IPS-18a (cell line): Measurements from ENCODE around the gene SLC9C1.

Source experiments
- H3K27ac ChIP-seq: one replicate; pipeline ENCODE4 v1.5.1; 2013; ENCODE audit warnings: low read length
- H3K27me3 ChIP-seq: one replicate; pipeline ENCODE4 v1.6.1; 2013; ENCODE audit warnings: mild to moderate bottlenecking, low read length; ENCODE audit not compliant: control insufficient read depth, insufficient read depth
- H3K36me3 ChIP-seq: one replicate; pipeline ENCODE4 v1.6.1; 2013; ENCODE audit warnings: low read depth, low read length; ENCODE audit not compliant: control insufficient read depth
- H3K4me1 ChIP-seq: one replicate; pipeline ENCODE4 v1.6.1; 2013; ENCODE audit warnings: low read depth, low read length; ENCODE audit not compliant: control insufficient read depth
- H3K4me3 ChIP-seq: one replicate; pipeline ENCODE4 v1.5.1; 2013; ENCODE audit warnings: low read length
- H3K9ac ChIP-seq: one replicate; pipeline ENCODE4 v1.6.1; 2013; ENCODE audit warnings: mild to moderate bottlenecking, low read length, moderate library complexity
- H3K9me3 ChIP-seq: one replicate; pipeline ENCODE4 v1.6.1; 2013; ENCODE audit warnings: low read depth, low read length; ENCODE audit not compliant: control insufficient read depth

SLC9C1 gene

DNA sequence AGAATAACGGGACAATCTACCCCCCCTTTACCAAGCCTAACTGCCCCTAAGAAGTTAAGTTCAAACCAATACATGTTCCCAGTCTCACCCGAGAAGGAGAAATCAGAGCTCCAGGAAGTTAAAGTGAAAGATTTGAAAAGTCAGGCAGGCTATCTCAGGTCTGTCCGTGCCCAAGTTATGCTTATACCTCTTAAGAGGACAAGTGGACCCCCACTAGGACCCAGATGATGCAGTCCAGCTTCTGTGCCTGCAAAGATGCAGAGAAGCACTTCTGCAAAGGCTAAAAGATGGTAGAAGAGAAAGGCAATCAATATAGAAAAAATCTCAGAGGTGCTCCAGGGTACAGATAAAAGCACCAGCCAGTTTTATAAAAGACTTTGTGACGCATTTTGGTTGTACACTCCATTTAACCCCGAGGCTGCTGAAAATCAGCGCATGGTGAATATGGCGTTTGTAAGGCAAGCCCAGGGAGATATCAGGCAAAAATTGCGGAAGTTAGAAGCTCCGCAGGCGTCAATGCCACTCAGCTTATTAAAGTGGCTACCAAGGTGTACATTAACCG lies 9.8 kb upstream of the SLC9C1 start:
- H3K9me3 ChIP-seq, result peaks cover 4% of the 10 kb centered on the region
- peak overlapping the region; percentile 68 for H3K9ac ChIP-seq
- no peaks in the 10 kb centered on the region for H3K36me3 ChIP-seq
- H3K4me3 ChIP-seq, result peak overlapping the region; percentile 64
- H3K27me3 ChIP-seq, result no peaks in the 10 kb centered on the region
- H3K4me1 ChIP-seq, result peaks cover 37% of the 10 kb centered on the region
- peak overlapping the region; percentile 71 for H3K27ac ChIP-seq

DNA sequence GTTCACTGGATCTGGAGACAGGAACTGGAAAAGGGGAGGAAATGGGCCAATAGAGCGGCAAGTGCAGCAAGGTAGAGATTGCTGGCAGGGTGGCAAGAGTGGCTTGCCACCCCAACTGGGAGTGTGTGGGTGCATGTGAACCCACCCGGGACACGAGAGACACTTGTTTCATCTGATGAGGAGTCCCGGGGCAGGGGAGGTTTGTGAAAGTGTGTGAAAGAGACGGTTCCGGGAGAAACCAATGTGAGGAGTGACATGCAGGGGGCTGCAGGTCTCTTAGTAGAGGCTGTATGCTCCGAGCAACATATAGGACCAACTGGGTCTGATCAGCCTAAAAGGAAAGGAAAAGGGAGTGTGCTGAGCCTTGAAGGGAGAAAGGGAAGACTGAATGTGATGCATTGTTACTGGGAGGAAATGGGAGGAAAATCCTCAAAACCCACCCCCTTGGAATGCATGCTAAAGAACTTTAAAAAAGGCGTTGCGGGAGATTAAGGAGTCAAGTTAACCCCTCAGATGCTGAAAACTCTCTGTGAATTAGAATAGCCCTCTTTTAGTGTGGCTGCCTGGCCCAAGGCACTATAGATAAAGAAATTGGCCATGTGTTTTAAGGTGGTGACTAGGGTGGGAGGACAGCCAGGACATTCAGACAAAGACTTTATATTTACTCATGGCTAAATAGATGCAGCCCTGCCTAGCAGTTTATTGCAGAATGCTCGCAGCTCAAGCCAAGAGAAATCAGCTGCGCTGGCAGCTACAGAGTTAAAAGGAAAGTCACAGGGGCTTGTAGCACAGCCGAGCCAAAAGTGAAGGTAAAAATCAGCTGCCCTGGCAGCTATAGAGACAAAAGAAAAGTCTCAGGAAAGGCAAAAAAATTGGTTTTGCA lies 9.1 kb upstream of the SLC9C1 start:
- H3K4me3 ChIP-seq, result peak overlapping the region; percentile 64
- H3K27ac ChIP-seq, result peak overlapping the region; percentile 71
- H3K4me1 ChIP-seq, result peaks cover 32% of the 10 kb centered on the region
- peak overlapping the region; percentile 68 for H3K9ac ChIP-seq
- no peaks in the 10 kb centered on the region for H3K27me3 ChIP-seq
- H3K9me3 ChIP-seq, result peaks cover 4% of the 10 kb centered on the region
- H3K36me3 ChIP-seq, result no peaks in the 10 kb centered on the region

DNA sequence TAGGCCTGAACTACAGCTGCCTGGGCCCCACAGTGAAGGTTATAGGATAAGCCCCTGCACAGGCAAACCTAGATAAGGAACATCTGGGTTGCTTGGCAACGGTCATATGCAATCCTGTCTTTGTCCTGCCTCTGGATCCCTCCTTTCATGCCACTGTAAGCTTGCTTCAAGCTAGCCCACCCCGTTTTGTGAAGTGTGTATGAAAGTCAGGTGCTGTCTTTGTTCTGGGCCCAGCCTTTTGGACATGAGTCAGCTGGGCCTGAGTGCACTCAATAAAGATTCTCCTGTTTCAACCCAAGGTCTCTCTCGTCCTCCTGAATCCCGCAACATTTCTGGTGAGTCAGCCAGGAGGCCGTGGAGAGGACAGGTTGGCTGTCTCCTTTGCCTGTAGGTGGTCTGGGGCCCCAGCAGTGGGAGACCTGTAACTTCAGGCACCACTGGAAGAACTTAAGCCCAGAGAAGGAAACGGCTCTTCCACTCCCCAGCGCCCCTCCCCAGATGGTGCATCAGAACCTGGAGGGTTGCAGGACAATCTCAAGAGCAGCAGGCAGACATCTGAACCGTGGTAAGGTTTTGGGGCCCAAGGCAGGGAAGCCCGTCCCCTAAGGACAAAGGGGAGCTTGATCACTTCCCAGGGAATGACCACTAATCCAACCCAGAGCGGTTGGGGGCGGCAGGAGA lies 8.3 kb upstream of the SLC9C1 start:
- Histone ChIP-seq H3K27me3 (no peaks in the 10 kb centered on the region), H3K36me3 (no peaks in the 10 kb centered on the region), H3K4me3 (peak overlapping the region; percentile 64), H3K4me1 (peaks cover 37% of the 10 kb centered on the region), H3K27ac (peak overlapping the region; percentile 32), H3K9ac (peak overlapping the region; percentile 68), H3K9me3 (peaks cover 4% of the 10 kb centered on the region)

- H3K4me3 ChIP-seq, result no peak overlapping the region
- no peak overlapping the region for H3K9ac ChIP-seq
- no peaks in the 10 kb centered on the region for H3K27me3 ChIP-seq
- H3K4me1 ChIP-seq, result peaks cover 26% of the 10 kb centered on the region
- H3K9me3 ChIP-seq, result peaks cover 4% of the 10 kb centered on the region
- no peaks in the 10 kb centered on the region for H3K36me3 ChIP-seq
- H3K27ac ChIP-seq, result no peak overlapping the region
These were observed 4.8 kb upstream of the SLC9C1 start for GRCh38 chr3:112298781-112299180.

GRCh38 chr3:112297714-112298113 lies 3.7 kb upstream of the SLC9C1 start:
- H3K4me3 ChIP-seq, result no peak overlapping the region
- H3K36me3 ChIP-seq, result no peaks in the 10 kb centered on the region
- peaks cover 4% of the 10 kb centered on the region for H3K9me3 ChIP-seq
- peaks cover 27% of the 10 kb centered on the region for H3K4me1 ChIP-seq
- H3K27ac ChIP-seq, result no peak overlapping the region
- no peak overlapping the region for H3K9ac ChIP-seq
- H3K27me3 ChIP-seq, result no peaks in the 10 kb centered on the region

DNA sequence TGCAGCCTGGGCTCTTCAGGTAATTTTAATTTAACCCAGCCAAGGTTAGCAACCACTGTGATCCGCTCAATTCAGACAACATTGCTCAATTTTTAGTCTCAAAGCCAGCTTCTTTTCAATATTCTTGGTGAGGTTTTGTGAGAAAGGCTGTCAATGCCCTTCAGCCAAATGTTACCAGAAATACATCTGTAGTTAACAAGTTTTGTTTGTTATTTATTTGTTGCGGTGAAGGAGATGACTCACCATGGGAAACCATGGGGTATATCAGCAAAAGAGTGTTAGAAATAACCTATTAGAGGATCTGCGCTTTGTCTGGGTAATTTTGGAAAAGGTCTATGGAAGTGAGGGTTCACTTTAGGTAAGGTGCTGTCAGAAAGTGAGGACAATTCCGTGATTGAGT lies 5.0 kb downstream of the SLC9C1 start:
- Histone ChIP-seq H3K9ac (no peak overlapping the region), H3K4me3 (no peak overlapping the region)

DNA sequence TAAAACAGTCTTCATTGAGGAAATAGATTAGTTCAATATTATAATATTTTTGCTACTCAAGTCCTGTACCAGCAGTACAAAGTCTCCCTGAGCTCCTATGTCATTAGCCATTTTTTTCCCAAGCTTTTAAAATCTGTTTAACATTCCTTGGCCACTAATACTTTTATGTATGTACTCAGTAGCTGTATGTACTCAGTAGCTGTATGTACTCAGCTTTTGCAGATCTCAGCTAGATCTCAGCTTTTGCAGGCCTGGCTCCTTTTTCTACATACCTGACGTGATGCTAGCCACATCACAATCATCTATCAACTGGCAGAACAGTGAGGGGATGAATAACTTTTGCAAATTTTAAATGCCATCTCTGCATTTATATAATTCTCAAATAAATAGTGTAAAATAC lies 13.8 kb downstream of the SLC9C1 start:
- Histone ChIP-seq H3K4me1 (no peaks in the 10 kb centered on the region), H3K27ac (no peak overlapping the region), H3K36me3 (no peaks in the 10 kb centered on the region), H3K27me3 (no peaks in the 10 kb centered on the region), H3K9me3 (no peaks in the 10 kb centered on the region), H3K4me3 (no peak overlapping the region), H3K9ac (no peak overlapping the region)

More for the DNA sequence above, 5.0 kb downstream of the SLC9C1 start:
- Histone ChIP-seq H3K36me3 (no peaks in the 10 kb centered on the region), H3K27ac (no peak overlapping the region), H3K4me1 (peaks cover 8% of the 10 kb centered on the region), H3K27me3 (no peaks in the 10 kb centered on the region), H3K9me3 (no peaks in the 10 kb centered on the region)

- no peak overlapping the region for H3K9ac ChIP-seq
- no peak overlapping the region for H3K4me3 ChIP-seq
- H3K27ac ChIP-seq, result no peak overlapping the region
- no peaks in the 10 kb centered on the region for H3K27me3 ChIP-seq
- H3K4me1 ChIP-seq, result no peaks in the 10 kb centered on the region
- H3K36me3 ChIP-seq, result no peaks in the 10 kb centered on the region
- no peaks in the 10 kb centered on the region for H3K9me3 ChIP-seq
These were observed 20.5 kb downstream of the SLC9C1 start for GRCh38 chr3:112273536-112273935.

- Histone ChIP-seq H3K4me3 (no peak overlapping the region), H3K4me1 (no peaks in the 10 kb centered on the region), H3K27me3 (no peaks in the 10 kb centered on the region), H3K36me3 (no peaks in the 10 kb centered on the region), H3K27ac (no peak overlapping the region), H3K9me3 (no peaks in the 10 kb centered on the region), H3K9ac (no peak overlapping the region)
These were observed 32.3 kb downstream of the SLC9C1 start for GRCh38 chr3:112261742-112262141.

GRCh38 chr3:112260563-112260962 lies 33.5 kb downstream of the SLC9C1 start:
- Histone ChIP-seq H3K36me3 (no peaks in the 10 kb centered on the region), H3K9me3 (no peaks in the 10 kb centered on the region), H3K27me3 (no peaks in the 10 kb centered on the region), H3K4me1 (no peaks in the 10 kb centered on the region), H3K4me3 (no peak overlapping the region), H3K27ac (no peak overlapping the region), H3K9ac (no peak overlapping the region)

DNA sequence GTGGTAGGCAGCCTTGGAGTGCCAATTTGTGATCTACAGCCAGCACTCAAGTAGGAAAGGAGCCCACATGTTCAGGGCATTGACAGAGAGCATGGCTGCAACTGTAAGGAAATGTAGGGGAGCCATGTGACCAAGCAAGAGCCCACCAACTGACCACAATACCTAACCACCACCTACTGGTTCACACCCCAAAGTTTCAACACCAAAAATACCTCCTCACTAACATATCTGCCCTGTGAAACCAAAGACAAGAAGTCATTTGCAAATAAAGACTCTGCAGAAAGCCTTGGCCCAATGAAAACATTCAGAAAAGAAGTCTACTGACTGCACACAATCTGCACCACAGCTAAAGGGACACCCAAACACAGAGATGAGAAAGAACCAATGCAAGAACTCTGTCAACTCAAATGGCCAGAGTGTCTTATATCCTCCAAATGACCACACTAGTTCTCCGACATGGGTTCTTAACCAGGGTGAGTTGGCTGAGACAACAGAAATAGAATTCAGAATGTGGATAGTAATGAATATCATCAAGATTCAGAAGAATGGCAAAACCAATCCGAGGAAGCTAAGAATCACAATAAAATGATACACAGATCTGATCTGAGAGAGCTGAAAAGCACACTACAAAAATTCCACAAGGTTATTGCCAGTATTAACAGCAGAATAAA lies 40.6 kb downstream of the SLC9C1 start:
- Histone ChIP-seq H3K9ac (no peak overlapping the region), H3K27ac (no peak overlapping the region)

More for the DNA sequence above, 40.6 kb downstream of the SLC9C1 start:
- Histone ChIP-seq H3K4me3 (no peak overlapping the region), H3K9me3 (no peaks in the 10 kb centered on the region), H3K36me3 (no peaks in the 10 kb centered on the region), H3K27me3 (no peaks in the 10 kb centered on the region), H3K4me1 (no peaks in the 10 kb centered on the region)
